Hindlimb muscle (tissue), 1 donor: ENCODE results near the gene ARL4D. TPM values are rescaled to one million over a fixed set of nuclear protein-coding genes. Genes with fewer than 3 reads are reported as not detected.
A peak's percentile ranks its signal among the peaks of the same experiment; 100 is the strongest.
"Not testable (repeated sequence)": the region's sequence is repeated elsewhere in the genome, so short reads cannot be mapped to it uniquely, and the experiment has no call there.

Source experiments
- DNase-seq: peaks from one replicate; pipeline ENCODE4 v3.0.0-alpha.2; 2013
- polyA plus RNA-seq: library from polyadenylated mRNA; unstranded; fragments of 120-200 nt; gene quantifications from one replicate; pipeline ENCODE4 v1.2.1, GENCODE V29; 2013; ENCODE audit not compliant: insufficient read length

Gene ARL4D
- polyA plus RNA-seq, 1 donor: 10.7 TPM

- DNase-seq: no peak
Observed at GRCh38 chr17:43396491-43397060, 2.2 kb upstream of the ARL4D start.

GRCh38 chr17:43399839-43400328 lies 1.1 kb downstream of the ARL4D start:
- no peak for DNase-seq

GRCh38 chr17:43400943-43401717 lies 2.3 kb downstream of the ARL4D start:
- DNase-seq: no peak

- DNase-seq: no peak
Observed at GRCh38 chr17:43402078-43402477, 3.3 kb downstream of the ARL4D start.

GRCh38 chr17:43402567-43402966 lies 3.8 kb downstream of the ARL4D start:
- no peak for DNase-seq

- no peak for DNase-seq
Observed at GRCh38 chr17:43403846-43404245, 5.1 kb downstream of the ARL4D start.

GRCh38 chr17:43405861-43406260 lies 7.1 kb downstream of the ARL4D start:
- DNase-seq: no peak

- no peak for DNase-seq
Observed at GRCh38 chr17:43406676-43407645, 8.2 kb downstream of the ARL4D start.

- DNase-seq: no peak
Observed at GRCh38 chr17:43409131-43409530, 10.3 kb downstream of the ARL4D start.

- no peak for DNase-seq
Observed at GRCh38 chr17:43410557-43411368, 12.0 kb downstream of the ARL4D start.

- no peak for DNase-seq
Observed at GRCh38 chr17:43411369-43411677, 12.5 kb downstream of the ARL4D start.

- no peak for DNase-seq
Observed at GRCh38 chr17:43411749-43412148, 13.0 kb downstream of the ARL4D start.

- no peak for DNase-seq
Observed at GRCh38 chr17:43412166-43412565, 13.4 kb downstream of the ARL4D start.

GRCh38 chr17:43416998-43417890 lies 18.5 kb downstream of the ARL4D start:
- DNase-seq: peak; percentile 68

GRCh38 chr17:43418441-43419374 lies 19.9 kb downstream of the ARL4D start:
- no peak for DNase-seq

- not testable (repeated sequence) for DNase-seq
Observed at GRCh38 chr17:43419375-43419882, 20.6 kb downstream of the ARL4D start.

GRCh38 chr17:43423777-43424455 lies 25.1 kb downstream of the ARL4D start:
- DNase-seq: no peak

GRCh38 chr17:43427362-43428043 lies 28.7 kb downstream of the ARL4D start:
- no peak for DNase-seq

GRCh38 chr17:43428524-43428923 lies 29.7 kb downstream of the ARL4D start:
- DNase-seq: no peak
